SK-N-SH treated with all-trans-retinoic acid at 6 μM for 48 hours (cell line): Measurements from ENCODE around the gene CDH4.

Experiments
- ATAC-seq: fragments of 200-7000 bp; cut with Tn5 transposase; 3 replicates; pipeline ENCODE4 v1.9.1; 2020; ENCODE audit warnings: mild to moderate bottlenecking, moderate library complexity
- ARNTL ChIP-seq: fragments of 450-650 bp; formaldehyde crosslinking; IDR thresholded peaks from 2 replicates; pipeline ENCODE4 v1.5.0; 2020; ENCODE audit warnings: low read depth, mild to moderate bottlenecking, moderate library complexity, borderline replicate concordance
- BACH2 ChIP-seq: fragments of 250-450 bp; sonication (Bioruptor Pico); IDR thresholded peaks from 2 replicates; pipeline ENCODE4 v1.9.0; 2021; ENCODE audit warnings: mild to moderate bottlenecking, borderline replicate concordance
- CREB5 ChIP-seq: fragments of 250-450 bp; sonication (Bioruptor Pico); IDR thresholded peaks from 2 replicates; pipeline ENCODE4 v1.5.1; 2020; ENCODE audit warnings: low read depth, mild to moderate bottlenecking, moderate library complexity
- ESRRG ChIP-seq: fragments of 250-450 bp; sonication (Bioruptor Pico); IDR thresholded peaks from 2 replicates; pipeline ENCODE4 v1.6.1; 2021; ENCODE audit warnings: mild to moderate bottlenecking
- ISL1 ChIP-seq: fragments of 250-450 bp; sonication (Bioruptor Pico); IDR thresholded peaks from 2 replicates; pipeline ENCODE4 v2.1.2; 2022; ENCODE audit warnings: mild to moderate bottlenecking, moderate library complexity
- PATZ1 ChIP-seq: fragments of 250-450 bp; sonication (Bioruptor Pico); IDR thresholded peaks from 2 replicates; pipeline ENCODE4 v1.8.0; 2020; ENCODE audit warnings: mild to moderate bottlenecking, moderate library complexity, borderline replicate concordance
- POU6F1 ChIP-seq: fragments of 250-450 bp; sonication (Bioruptor Pico); IDR thresholded peaks from 2 replicates; pipeline ENCODE4 v1.8.0; 2021; ENCODE audit warnings: low read depth, mild to moderate bottlenecking, moderate library complexity, borderline replicate concordance
- PPARA ChIP-seq: fragments of 250-450 bp; sonication (Bioruptor Pico); IDR thresholded peaks from 2 replicates; pipeline ENCODE4 v1.5.0; 2020; ENCODE audit warnings: mild to moderate bottlenecking, borderline replicate concordance
- RARB ChIP-seq: fragments of 250-450 bp; sonication (Bioruptor Pico); IDR thresholded peaks from 2 replicates; pipeline ENCODE4 v1.8.0; 2021; ENCODE audit warnings: mild to moderate bottlenecking, moderate library complexity
- SNAI2 ChIP-seq: fragments of 250-450 bp; sonication (Bioruptor Pico); IDR thresholded peaks from 2 replicates; pipeline ENCODE4 v1.5.0; 2020; ENCODE audit warnings: mild to moderate bottlenecking, moderate library complexity
- TCF4 ChIP-seq: fragments of 250-450 bp; sonication (Bioruptor Pico); IDR thresholded peaks from 2 replicates; pipeline ENCODE4 v1.8.0; 2021; ENCODE audit warnings: mild to moderate bottlenecking, moderate library complexity, borderline replicate concordance
- TOX ChIP-seq: fragments of 250-450 bp; sonication (Bioruptor Pico); IDR thresholded peaks from 2 replicates; pipeline ENCODE4 v1.8.0; 2021; ENCODE audit warnings: mild to moderate bottlenecking, moderate library complexity, borderline replicate concordance
- ZC3H10 ChIP-seq: fragments of 250-450 bp; sonication (Bioruptor Pico); IDR thresholded peaks from 2 replicates; pipeline ENCODE4 v1.5.1; 2021; ENCODE audit warnings: mild to moderate bottlenecking, moderate library complexity
- ZFP3 ChIP-seq: fragments of 250-450 bp; sonication (Bioruptor Pico); IDR thresholded peaks from 2 replicates; pipeline ENCODE4 v1.5.0; 2020; ENCODE audit warnings: mild to moderate bottlenecking, moderate library complexity
- ZNF565 ChIP-seq: fragments of 450-650 bp; formaldehyde crosslinking; conservative IDR thresholded peaks from 2 replicates; pipeline ENCODE4 v1.5.0; 2020; ENCODE audit warnings: low read depth, mild to moderate bottlenecking, moderate library complexity
- ZNF70 ChIP-seq: fragments of 450-650 bp; formaldehyde crosslinking; IDR thresholded peaks from 2 replicates; pipeline ENCODE4 v1.5.0; 2020; ENCODE audit warnings: mild to moderate bottlenecking, moderate library complexity
- ZNF8 ChIP-seq: fragments of 450-650 bp; formaldehyde crosslinking; IDR thresholded peaks from 2 replicates; pipeline ENCODE4 v1.5.0; 2020; ENCODE audit warnings: mild to moderate bottlenecking, moderate library complexity
- TF ChIP-seq, protein P1 (sequence below): fragments of 250-450 bp; sonication (Bioruptor Pico); IDR thresholded peaks from 2 replicates; pipeline ENCODE4 v1.5.1; 2021; ENCODE audit warnings: mild to moderate bottlenecking, moderate library complexity
- TF ChIP-seq, protein P2 (sequence below): fragments of 250-450 bp; sonication (Bioruptor Pico); IDR thresholded peaks from 2 replicates; pipeline ENCODE4 v1.5.0; 2020; ENCODE audit warnings: mild to moderate bottlenecking, moderate library complexity

The CDH4 gene

GRCh38 chr20:61777773-61778494, 525.9 kb downstream of the CDH4 start:
- ATAC-seq = no peak
- TF ChIP-seq POU6F1 (no peak), TOX (no peak), RARB (CRISPR knock-in tag) (no peak), ZC3H10 (CRISPR knock-in tag) (no peak), BACH2 (no peak), PPARA (CRISPR knock-in tag) (no peak), SNAI2 (CRISPR knock-in tag) (no peak), ARNTL (CRISPR knock-in tag) (no peak), ZNF70 (CRISPR knock-in tag) (no peak), ZFP3 (CRISPR knock-in tag) (no peak), TCF4 (no peak)
- TF ChIP-seq, protein P1, sequence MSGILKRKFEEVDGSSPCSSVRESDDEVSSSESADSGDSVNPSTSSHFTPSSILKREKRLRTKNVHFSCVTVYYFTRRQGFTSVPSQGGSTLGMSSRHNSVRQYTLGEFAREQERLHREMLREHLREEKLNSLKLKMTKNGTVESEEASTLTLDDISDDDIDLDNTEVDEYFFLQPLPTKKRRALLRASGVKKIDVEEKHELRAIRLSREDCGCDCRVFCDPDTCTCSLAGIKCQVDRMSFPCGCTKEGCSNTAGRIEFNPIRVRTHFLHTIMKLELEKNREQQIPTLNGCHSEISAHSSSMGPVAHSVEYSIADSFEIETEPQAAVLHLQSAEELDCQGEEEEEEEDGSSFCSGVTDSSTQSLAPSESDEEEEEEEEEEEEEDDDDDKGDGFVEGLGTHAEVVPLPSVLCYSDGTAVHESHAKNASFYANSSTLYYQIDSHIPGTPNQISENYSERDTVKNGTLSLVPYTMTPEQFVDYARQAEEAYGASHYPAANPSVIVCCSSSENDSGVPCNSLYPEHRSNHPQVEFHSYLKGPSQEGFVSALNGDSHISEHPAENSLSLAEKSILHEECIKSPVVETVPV (CRISPR knock-in tag) = no peak
- TF ChIP-seq, protein P2, sequence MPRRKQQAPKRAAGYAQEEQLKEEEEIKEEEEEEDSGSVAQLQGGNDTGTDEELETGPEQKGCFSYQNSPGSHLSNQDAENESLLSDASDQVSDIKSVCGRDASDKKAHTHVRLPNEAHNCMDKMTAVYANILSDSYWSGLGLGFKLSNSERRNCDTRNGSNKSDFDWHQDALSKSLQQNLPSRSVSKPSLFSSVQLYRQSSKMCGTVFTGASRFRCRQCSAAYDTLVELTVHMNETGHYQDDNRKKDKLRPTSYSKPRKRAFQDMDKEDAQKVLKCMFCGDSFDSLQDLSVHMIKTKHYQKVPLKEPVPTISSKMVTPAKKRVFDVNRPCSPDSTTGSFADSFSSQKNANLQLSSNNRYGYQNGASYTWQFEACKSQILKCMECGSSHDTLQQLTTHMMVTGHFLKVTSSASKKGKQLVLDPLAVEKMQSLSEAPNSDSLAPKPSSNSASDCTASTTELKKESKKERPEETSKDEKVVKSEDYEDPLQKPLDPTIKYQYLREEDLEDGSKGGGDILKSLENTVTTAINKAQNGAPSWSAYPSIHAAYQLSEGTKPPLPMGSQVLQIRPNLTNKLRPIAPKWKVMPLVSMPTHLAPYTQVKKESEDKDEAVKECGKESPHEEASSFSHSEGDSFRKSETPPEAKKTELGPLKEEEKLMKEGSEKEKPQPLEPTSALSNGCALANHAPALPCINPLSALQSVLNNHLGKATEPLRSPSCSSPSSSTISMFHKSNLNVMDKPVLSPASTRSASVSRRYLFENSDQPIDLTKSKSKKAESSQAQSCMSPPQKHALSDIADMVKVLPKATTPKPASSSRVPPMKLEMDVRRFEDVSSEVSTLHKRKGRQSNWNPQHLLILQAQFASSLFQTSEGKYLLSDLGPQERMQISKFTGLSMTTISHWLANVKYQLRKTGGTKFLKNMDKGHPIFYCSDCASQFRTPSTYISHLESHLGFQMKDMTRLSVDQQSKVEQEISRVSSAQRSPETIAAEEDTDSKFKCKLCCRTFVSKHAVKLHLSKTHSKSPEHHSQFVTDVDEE (CRISPR knock-in tag) = no peak

GRCh38 chr20:61778495-61778863, 526.4 kb downstream of the CDH4 start:
- ATAC-seq = no peak

More at GRCh38 chr20:61778495-61778863, 526.4 kb downstream of the CDH4 start:
- TF ChIP-seq ZNF8 (CRISPR knock-in tag) (no peak), ISL1 (CRISPR knock-in tag) (no peak), PPARA (CRISPR knock-in tag) (no peak), TCF4 (no peak), TOX (no peak), CREB5 (CRISPR knock-in tag) (no peak), PATZ1 (CRISPR knock-in tag) (no peak), ARNTL (CRISPR knock-in tag) (no peak), ESRRG (no peak), ZNF565 (CRISPR knock-in tag) (no peak)
- TF ChIP-seq, protein P1 (CRISPR knock-in tag) = no peak
- TF ChIP-seq, protein P2 (CRISPR knock-in tag) = no peak
